ENCODE measurements around the gene PHLDB1.
A peak's percentile ranks its signal among the peaks of the same experiment; 100 is the strongest.

Gene PHLDB1

GRCh38 chr11:118688851-118689502 lies 81.6 kb downstream of the PHLDB1 start:
- no peak for DNase-seq (ENCODE audit: low read depth)

GRCh38 chr11:118689503-118689851 lies 82.1 kb downstream of the PHLDB1 start:
- DNase-seq (ENCODE audit: low read depth), result no peak

GRCh38 chr11:118689852-118690552 lies 82.6 kb downstream of the PHLDB1 start:
- DNase-seq (ENCODE audit: low read depth), result peak; percentile 69

- DNase-seq (ENCODE audit: low read depth), result no peak
Observed at GRCh38 chr11:118690553-118691304, 83.3 kb downstream of the PHLDB1 start.

- peak; percentile 45 for DNase-seq (ENCODE audit: low read depth)
Observed at GRCh38 chr11:118691926-118692830, 84.8 kb downstream of the PHLDB1 start.

GRCh38 chr11:118694185-118694584 lies 86.8 kb downstream of the PHLDB1 start:
- DNase-seq (ENCODE audit: low read depth), result no peak

GRCh38 chr11:118694771-118695170 lies 87.4 kb downstream of the PHLDB1 start:
- no peak for DNase-seq (ENCODE audit: low read depth)

GRCh38 chr11:118696673-118697226 lies 89.3 kb downstream of the PHLDB1 start:
- no peak for DNase-seq (ENCODE audit: low read depth)

- no peak for DNase-seq (ENCODE audit: low read depth)
Observed at GRCh38 chr11:118697346-118697745, 89.9 kb downstream of the PHLDB1 start.

GRCh38 chr11:118699506-118700220 lies 92.2 kb downstream of the PHLDB1 start:
- DNase-seq (ENCODE audit: low read depth), result peak; percentile 25

- DNase-seq (ENCODE audit: low read depth), result no peak
Observed at GRCh38 chr11:118703563-118704106, 96.2 kb downstream of the PHLDB1 start.

- DNase-seq (ENCODE audit: low read depth), result no peak
Observed at GRCh38 chr11:118705111-118705741, 97.8 kb downstream of the PHLDB1 start.

GRCh38 chr11:118705791-118706545 lies 98.6 kb downstream of the PHLDB1 start:
- DNase-seq (ENCODE audit: low read depth), result no peak

GRCh38 chr11:118706546-118706825 lies 99.1 kb downstream of the PHLDB1 start:
- DNase-seq (ENCODE audit: low read depth), result no peak

Data from activated T-cell treated with anti-CD3 and anti-CD28 coated beads for 24 hours (primary cell).